Choroid plexus epithelial cell (primary cell): ENCODE data around the gene IRX4.
"Not testable (repeated sequence)": the region's sequence is repeated elsewhere in the genome, so short reads cannot be mapped to it uniquely, and the experiment has no call there.

Experiments
- DNase-seq: peaks from one replicate; pipeline ENCODE4 v3.0.0-alpha.2; 2010; ENCODE audit warnings: low read depth
- H3K4me3 ChIP-seq: 2 replicates; pipeline ENCODE4 v1.5.1; 2011; ENCODE audit warnings: low read depth, mild to moderate bottlenecking, control low read depth, low read length, moderate library complexity
- TF ChIP-seq, protein P1 (sequence below): conservative IDR thresholded peaks from 2 replicates; pipeline ENCODE4 v1.5.1; 2011; ENCODE audit warnings: low read depth, mild to moderate bottlenecking, control low read depth, inconsistent platforms, low read length, moderate library complexity

IRX4 gene

DNA sequence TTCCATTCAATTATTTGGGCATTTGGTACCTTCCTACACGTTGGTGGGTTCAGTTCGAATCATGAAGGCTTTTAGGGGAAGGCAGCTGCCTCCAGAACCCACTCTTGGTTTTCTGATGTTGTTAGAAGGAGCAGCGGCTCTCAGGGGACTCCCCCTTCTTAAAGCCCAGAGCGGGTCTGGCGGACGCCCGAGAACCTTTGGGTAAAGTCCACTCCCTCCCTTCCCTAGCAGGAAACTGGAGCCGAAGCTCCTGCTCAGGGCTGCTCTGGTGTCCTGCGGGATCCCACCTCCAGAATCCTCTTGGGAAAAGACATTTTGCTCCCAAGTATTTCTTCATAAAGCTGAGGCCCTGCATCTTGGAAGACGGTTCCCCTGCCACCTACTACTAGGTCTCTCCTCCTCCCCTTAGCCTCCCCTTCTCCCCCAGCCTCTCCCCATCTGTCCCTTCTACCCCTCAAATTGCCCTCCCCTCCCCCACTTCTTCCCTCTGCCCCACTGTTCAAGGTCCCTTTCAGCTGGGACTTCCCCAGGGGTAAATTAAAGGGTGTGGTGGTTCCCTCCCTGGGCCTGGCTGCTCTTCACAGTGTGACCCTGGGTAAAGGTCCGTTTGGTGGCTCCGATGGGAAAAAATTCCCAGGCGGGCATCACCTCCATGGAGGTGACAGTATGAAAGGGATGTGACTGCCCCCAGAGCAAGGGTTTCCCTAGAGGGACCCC is 9.3 kb downstream of the IRX4 start:
- H3K4me3 ChIP-seq = no peak overlapping the region
- TF ChIP-seq, protein P1, sequence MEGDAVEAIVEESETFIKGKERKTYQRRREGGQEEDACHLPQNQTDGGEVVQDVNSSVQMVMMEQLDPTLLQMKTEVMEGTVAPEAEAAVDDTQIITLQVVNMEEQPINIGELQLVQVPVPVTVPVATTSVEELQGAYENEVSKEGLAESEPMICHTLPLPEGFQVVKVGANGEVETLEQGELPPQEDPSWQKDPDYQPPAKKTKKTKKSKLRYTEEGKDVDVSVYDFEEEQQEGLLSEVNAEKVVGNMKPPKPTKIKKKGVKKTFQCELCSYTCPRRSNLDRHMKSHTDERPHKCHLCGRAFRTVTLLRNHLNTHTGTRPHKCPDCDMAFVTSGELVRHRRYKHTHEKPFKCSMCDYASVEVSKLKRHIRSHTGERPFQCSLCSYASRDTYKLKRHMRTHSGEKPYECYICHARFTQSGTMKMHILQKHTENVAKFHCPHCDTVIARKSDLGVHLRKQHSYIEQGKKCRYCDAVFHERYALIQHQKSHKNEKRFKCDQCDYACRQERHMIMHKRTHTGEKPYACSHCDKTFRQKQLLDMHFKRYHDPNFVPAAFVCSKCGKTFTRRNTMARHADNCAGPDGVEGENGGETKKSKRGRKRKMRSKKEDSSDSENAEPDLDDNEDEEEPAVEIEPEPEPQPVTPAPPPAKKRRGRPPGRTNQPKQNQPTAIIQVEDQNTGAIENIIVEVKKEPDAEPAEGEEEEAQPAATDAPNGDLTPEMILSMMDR = no peak
- DNase-seq = no peak

- no peak for DNase-seq
- no peak overlapping the region for H3K4me3 ChIP-seq
- TF ChIP-seq, protein P1 = no peak
These were observed 11.3 kb downstream of the IRX4 start for GRCh38 chr5:1871441-1871840.

DNA sequence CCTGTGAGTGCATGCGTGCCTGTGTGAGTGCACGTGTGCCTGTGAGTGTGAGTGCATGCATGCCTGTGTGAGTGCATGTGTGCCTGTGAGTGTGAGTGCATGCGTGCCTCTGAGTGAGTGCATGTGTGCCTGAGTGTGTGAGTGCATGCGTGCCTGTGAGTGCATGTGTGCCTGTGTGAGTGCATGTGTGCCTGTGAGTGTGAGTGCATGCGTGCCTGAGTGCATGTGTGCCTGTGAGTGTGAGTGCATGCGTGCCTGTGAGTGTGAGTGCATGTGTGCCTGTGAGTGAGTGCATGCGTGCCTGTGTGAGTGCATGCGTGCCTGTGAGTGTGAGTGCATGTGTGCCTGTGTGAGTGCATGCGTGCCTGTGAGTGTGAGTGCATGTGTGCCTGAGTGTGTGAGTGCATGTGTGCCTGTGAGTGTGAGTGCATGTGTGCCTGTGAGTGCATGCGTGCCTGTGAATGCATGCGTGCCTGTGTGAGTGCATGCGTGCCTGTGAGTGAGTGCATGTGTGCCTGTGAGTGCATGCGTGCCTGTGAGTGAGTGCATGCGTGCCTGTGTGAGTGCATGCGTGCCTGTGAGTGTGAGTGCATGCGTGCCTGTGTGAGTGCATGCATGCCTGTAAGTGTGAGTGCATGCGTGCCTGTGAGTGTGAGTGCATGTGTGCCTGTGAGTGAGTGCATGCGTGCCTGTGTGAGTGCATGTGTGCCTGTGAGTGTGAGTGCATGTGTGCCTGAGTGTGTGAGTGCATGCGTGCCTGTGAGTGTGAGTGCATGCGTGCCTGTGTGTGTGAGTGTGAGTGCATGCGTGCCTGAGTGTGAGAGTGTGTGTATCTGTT is 12.1 kb downstream of the IRX4 start:
- not testable (repeated sequence) for H3K4me3 ChIP-seq, DNase-seq

- H3K4me3 ChIP-seq = no peak overlapping the region
- TF ChIP-seq, protein P1 = no peak
- DNase-seq = no peak
These were observed 13.7 kb downstream of the IRX4 start for GRCh38 chr5:1868886-1869475.

GRCh38 chr5:1867815-1868143 is 14.9 kb downstream of the IRX4 start:
- no peak overlapping the region for H3K4me3 ChIP-seq
- TF ChIP-seq, protein P1 = no peak
- DNase-seq = no peak

- H3K4me3 ChIP-seq = no peak overlapping the region
- TF ChIP-seq, protein P1 = no peak
- DNase-seq = no peak
These were observed 15.5 kb downstream of the IRX4 start for GRCh38 chr5:1867114-1867814.

- TF ChIP-seq, protein P1 = no peak
- no peak for DNase-seq
- no peak overlapping the region for H3K4me3 ChIP-seq
These were observed 16.8 kb downstream of the IRX4 start for GRCh38 chr5:1865948-1866347.
